ENCODE results near the gene MSLN. TPM values are rescaled to one million over a fixed set of nuclear protein-coding genes. Genes with fewer than 3 reads are reported as not detected.

Gene MSLN
- total RNA-seq, 1 donor from 2014 or later = 0.77 TPM

DNA sequence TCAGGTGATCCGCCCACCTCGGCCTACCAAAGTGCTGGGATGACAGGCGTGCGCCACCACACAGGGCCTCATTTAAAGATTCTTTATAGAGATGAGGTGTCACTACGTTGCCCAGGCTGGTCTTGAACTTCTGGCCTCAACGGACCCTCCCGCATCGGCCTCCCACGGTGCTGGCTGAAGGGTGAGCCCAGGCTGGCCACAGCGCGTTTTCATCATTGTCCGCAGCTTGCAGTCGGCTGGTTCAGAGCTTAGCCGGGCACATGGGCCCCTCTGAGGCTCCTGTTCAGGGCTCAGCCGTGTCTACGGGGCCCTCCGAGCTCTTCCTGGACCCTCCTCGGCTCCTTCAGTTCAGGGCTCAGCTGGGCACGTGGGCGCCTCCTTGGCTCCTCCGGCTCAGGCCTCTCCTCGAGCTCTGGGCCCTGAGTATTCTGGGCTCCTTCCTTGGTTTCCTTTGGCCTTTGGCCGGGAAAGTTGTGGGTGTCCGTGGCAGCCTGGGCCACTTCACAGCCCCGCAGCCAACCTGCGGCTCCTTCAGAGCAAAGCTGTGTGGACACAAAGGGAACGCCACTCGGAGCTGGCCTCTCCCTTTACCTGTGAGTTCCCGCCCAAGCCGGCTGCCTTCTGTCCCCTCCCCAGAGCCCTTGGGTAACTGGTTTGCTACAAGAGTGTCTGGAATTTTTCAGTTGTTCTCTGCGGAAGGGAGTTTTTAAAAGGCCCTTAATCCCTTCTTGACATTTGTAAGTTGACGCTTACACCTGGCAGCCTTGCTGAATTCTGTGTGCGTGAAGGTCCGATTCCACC is 1.2 kb upstream of the MSLN start:
- peak overlapping the region; percentile 95 for H3K27ac Mint-ChIP-seq
- no peaks in the 10 kb centered on the region for H3K36me3 Mint-ChIP-seq
- peaks cover 7% of the 10 kb centered on the region for H3K27me3 Mint-ChIP-seq
- H3K9me3 Mint-ChIP-seq = no peaks in the 10 kb centered on the region
- no peak for DNase-seq (ENCODE audit: extremely low spot score, unreplicated experiment)
- no peak for TF ChIP-seq CTCF (conservative IDR thresholded peaks at IDR 0.05)
- H3K4me3 Mint-ChIP-seq = peak overlapping the region; percentile 75
- H3K4me1 Mint-ChIP-seq (ENCODE audit: unreplicated experiment) = peaks cover 6% of the 10 kb centered on the region

DNA sequence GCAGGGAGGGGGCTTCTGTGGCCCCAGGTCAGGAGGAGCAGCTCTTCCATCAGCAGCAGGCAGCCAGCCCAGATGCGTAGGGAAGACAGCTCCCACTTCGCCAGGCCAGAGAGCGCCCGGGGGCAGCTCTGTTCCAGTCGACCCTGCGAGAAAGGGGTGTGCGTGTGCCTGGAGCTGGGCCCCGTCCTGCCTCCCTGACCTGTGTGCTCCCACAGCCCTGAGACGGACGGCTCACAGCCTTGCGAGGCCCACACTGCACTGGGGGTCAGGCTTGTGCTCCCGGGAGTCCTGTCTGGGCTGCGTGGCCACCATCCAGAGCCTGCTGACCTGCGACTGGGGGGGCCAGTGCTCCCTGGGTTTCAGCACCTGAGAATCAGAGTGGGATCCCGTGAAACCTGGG is 469 bp upstream of the MSLN start:
- Mint-ChIP-seq H3K27me3 (peaks cover 7% of the 10 kb centered on the region), H3K9me3 (no peaks in the 10 kb centered on the region), H3K4me1 (ENCODE audit: unreplicated experiment) (peaks cover 6% of the 10 kb centered on the region), H3K27ac (peak overlapping the region; percentile 95), H3K36me3 (no peaks in the 10 kb centered on the region), H3K4me3 (peak overlapping the region; percentile 75)
- DNase-seq (ENCODE audit: extremely low spot score, unreplicated experiment) = no peak
- no peak for TF ChIP-seq CTCF (conservative IDR thresholded peaks at IDR 0.05)

DNA sequence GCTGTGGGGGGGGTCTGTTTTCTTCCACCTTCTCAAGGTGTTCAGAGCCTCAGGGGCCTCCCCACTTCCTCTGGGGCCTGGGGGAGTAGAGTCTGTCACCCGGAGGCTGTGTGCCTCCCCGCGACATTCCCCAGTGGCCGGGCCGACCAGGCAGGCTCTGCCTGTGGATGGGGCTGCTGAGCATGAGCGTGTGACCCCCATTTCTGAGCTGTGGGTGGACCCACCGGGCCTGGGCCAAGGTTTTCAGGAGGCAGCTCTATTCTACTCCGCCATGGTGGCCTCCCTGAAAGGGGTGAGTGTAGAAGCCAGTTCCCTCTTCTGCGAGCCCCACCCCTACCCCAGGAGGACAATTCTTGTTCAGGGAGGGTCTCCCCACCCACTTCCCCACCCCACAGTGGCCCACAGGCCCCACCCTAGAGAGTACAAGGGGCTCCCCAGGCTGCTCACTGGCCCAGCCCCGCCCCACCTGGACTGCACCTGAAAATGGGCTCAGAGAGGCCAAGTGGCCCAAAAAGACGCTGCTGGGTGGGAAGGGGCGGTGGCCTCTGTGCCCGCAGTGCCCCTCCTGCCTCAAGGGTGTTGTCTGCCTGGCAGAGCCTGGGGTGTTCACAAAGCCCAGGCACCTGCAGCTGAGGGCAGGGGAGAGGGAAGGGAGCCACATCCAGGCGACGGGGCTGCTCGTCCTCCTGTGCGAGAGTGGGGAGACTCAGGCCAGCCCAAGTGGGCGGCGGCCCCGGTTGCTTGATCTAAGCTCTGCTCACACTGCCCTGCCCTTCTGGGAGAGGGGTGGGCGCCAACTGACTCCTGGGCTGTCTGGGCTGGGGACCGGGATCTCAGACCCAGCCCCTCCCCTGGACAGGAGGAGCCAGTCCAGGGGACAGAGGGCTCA is 1.3 kb downstream of the MSLN start:
- peak; percentile 69 for DNase-seq (ENCODE audit: extremely low spot score, unreplicated experiment)
- TF ChIP-seq CTCF (conservative IDR thresholded peaks at IDR 0.05) = no peak
- Mint-ChIP-seq H3K27me3 (peaks cover 3% of the 10 kb centered on the region), H3K4me3 (no peak overlapping the region), H3K4me1 (ENCODE audit: unreplicated experiment) (peaks cover 6% of the 10 kb centered on the region), H3K36me3 (no peaks in the 10 kb centered on the region), H3K27ac (no peak overlapping the region), H3K9me3 (no peaks in the 10 kb centered on the region)

DNA sequence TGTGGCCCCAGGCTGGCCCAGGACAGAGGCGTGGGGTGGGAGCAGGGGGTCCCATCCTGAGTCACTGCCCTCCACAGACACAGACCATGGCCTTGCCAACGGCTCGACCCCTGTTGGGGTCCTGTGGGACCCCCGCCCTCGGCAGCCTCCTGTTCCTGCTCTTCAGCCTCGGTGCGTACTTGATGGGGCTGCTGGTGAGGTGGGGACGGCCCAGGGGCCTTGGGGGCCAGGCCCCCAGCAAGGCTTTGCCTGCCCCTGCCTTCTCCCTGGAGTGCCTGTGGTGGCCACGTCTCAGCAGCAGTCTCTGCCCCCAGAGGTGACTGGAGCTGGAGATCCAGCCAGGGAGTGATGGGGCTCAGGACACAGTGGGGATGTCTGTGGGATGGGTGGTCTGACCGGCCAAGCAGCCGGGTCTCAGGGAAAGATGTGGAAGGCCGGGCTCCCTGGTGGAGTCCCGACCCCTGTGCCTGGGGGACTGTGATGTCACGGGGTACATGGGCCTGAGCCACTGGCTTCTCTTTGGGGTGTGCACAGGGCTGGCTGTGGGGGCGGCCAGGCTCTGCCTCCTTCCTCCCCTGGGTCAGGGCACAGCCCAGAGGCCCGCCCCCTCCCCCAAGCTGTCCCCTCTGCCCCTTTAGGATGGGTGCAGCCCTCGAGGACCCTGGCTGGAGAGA is 2.2 kb downstream of the MSLN start:
- H3K9me3 Mint-ChIP-seq = no peaks in the 10 kb centered on the region

More for the DNA sequence above, 2.2 kb downstream of the MSLN start:
- DNase-seq (ENCODE audit: extremely low spot score, unreplicated experiment) = no peak
- Mint-ChIP-seq H3K4me3 (no peak overlapping the region), H3K36me3 (no peaks in the 10 kb centered on the region), H3K4me1 (ENCODE audit: unreplicated experiment) (peaks cover 6% of the 10 kb centered on the region), H3K27ac (no peak overlapping the region), H3K27me3 (peaks cover 3% of the 10 kb centered on the region)
- no peak for TF ChIP-seq CTCF (conservative IDR thresholded peaks at IDR 0.05)
